ENCODE measurements around the gene VIL1. TPM values are rescaled to one million over a fixed set of nuclear protein-coding genes. Genes with fewer than 3 reads are reported as not detected.

VIL1 gene
- polyA plus RNA-seq, 1 donor from 2014 or later = not detected

DNA sequence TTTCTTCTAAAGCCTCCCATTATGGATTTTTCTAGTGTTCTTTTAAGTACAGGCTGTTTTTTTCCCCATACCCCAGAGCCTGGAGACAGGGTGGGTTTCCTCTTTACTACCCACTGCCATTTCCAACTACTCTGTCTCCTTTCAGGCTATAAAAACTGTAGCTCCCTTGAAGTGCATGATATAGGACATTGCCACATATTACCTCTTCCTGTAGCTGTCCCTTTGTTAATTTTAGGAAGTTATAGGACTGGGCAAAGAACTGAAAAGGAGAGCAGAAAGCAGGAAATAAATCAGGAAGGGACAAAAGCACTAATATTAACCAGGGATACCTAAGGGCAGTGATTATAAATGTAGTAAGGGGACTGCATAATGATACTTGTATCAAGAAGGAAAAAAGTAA is 54.1 kb downstream of the VIL1 start:
- H3K36me3 ChIP-seq (ENCODE audit: insufficient read depth, low read length) = peaks cover 4% of the 10 kb centered on the region
- H3K9me2 ChIP-seq (ENCODE audit: insufficient read depth, low read length) = no peaks in the 10 kb centered on the region
- H3K4me3 ChIP-seq (ENCODE audit: low read length) = no peak overlapping the region
- H3K27me3 ChIP-seq (ENCODE audit: insufficient read depth, low read depth, low read length) = no peaks in the 10 kb centered on the region
- no peak for TF ChIP-seq REST (IDR thresholded peaks at IDR 0.05; ENCODE audit: borderline replicate concordance)
- TF ChIP-seq TAF1 (IDR thresholded peaks at IDR 0.05; ENCODE audit: low read depth) = no peak
- no peak for TF ChIP-seq SMC3 (conservative IDR thresholded peaks at IDR 0.05; ENCODE audit: poor library complexity)
- TF ChIP-seq MXI1 (conservative IDR thresholded peaks at IDR 0.05; ENCODE audit: poor library complexity, severe bottlenecking) = no peak
- TF ChIP-seq, protein P1, sequence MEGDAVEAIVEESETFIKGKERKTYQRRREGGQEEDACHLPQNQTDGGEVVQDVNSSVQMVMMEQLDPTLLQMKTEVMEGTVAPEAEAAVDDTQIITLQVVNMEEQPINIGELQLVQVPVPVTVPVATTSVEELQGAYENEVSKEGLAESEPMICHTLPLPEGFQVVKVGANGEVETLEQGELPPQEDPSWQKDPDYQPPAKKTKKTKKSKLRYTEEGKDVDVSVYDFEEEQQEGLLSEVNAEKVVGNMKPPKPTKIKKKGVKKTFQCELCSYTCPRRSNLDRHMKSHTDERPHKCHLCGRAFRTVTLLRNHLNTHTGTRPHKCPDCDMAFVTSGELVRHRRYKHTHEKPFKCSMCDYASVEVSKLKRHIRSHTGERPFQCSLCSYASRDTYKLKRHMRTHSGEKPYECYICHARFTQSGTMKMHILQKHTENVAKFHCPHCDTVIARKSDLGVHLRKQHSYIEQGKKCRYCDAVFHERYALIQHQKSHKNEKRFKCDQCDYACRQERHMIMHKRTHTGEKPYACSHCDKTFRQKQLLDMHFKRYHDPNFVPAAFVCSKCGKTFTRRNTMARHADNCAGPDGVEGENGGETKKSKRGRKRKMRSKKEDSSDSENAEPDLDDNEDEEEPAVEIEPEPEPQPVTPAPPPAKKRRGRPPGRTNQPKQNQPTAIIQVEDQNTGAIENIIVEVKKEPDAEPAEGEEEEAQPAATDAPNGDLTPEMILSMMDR (IDR thresholded peaks at IDR 0.05; ENCODE audit: poor library complexity, severe bottlenecking) = no peak
- TF ChIP-seq EZH2 (IDR thresholded peaks at IDR 0.05; ENCODE audit: borderline replicate concordance, insufficient read depth, low read length, poor library complexity, severe bottlenecking) = no peak
- TF ChIP-seq EP300 (conservative IDR thresholded peaks at IDR 0.05; ENCODE audit: poor library complexity, severe bottlenecking) = no peak
- no peak for TF ChIP-seq POLR2AphosphoS5 (IDR thresholded peaks at IDR 0.05)
- no peak for TF ChIP-seq RAD21 (conservative IDR thresholded peaks at IDR 0.05)
- H2AFZ ChIP-seq (ENCODE audit: low read depth, low read length) = no peak overlapping the region
- H3K79me2 ChIP-seq (replicated peaks; ENCODE audit: insufficient read depth, low read length) = no peaks in the 10 kb centered on the region
- no peak overlapping the region for H3K4me2 ChIP-seq (ENCODE audit: low read length)
- no peaks in the 10 kb centered on the region for H3K9me3 ChIP-seq (ENCODE audit: low read length)
- no peaks in the 10 kb centered on the region for H4K20me1 ChIP-seq (ENCODE audit: insufficient read depth)
- no peaks in the 10 kb centered on the region for H3F3A ChIP-seq (ENCODE audit: insufficient read depth, low read length, poor library complexity, severe bottlenecking)
- H3K27ac ChIP-seq (ENCODE audit: low read length) = no peak overlapping the region
- no peak overlapping the region for H3K9ac ChIP-seq (ENCODE audit: low read length)

DNA sequence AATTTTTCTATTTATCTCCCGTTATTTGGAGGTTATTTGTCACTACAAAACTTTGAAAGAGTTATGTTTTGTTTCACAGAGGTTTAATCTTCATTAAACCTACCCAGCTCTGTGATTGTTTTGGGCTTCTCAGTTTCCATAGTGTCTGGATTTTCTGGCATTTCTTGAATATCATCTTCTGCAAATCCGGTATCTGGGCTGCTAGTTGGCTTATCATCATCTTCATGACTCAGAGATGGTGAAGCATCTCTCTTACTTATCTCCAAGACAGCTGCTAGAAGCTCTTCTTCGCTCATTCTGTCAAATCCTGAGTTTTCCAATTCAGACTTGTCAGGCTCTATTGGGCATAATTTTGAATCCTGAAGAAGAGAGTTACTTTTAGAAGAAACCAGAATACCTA is 55.6 kb downstream of the VIL1 start:
- no peak overlapping the region for H3K9ac ChIP-seq (ENCODE audit: low read length)
- no peak overlapping the region for H3K4me3 ChIP-seq (ENCODE audit: low read length)
- no peaks in the 10 kb centered on the region for H3K9me2 ChIP-seq (ENCODE audit: insufficient read depth, low read length)
- no peak for TF ChIP-seq SMC3 (conservative IDR thresholded peaks at IDR 0.05; ENCODE audit: poor library complexity)
- TF ChIP-seq EP300 (conservative IDR thresholded peaks at IDR 0.05; ENCODE audit: poor library complexity, severe bottlenecking) = no peak
- TF ChIP-seq MXI1 (conservative IDR thresholded peaks at IDR 0.05; ENCODE audit: poor library complexity, severe bottlenecking) = no peak
- TF ChIP-seq, protein P1 (IDR thresholded peaks at IDR 0.05; ENCODE audit: poor library complexity, severe bottlenecking) = no peak
- no peak for TF ChIP-seq REST (IDR thresholded peaks at IDR 0.05; ENCODE audit: borderline replicate concordance)
- TF ChIP-seq TAF1 (IDR thresholded peaks at IDR 0.05; ENCODE audit: low read depth) = no peak
- no peak for TF ChIP-seq POLR2AphosphoS5 (IDR thresholded peaks at IDR 0.05)
- TF ChIP-seq EZH2 (IDR thresholded peaks at IDR 0.05; ENCODE audit: borderline replicate concordance, insufficient read depth, low read length, poor library complexity, severe bottlenecking) = no peak
- H3K79me2 ChIP-seq (replicated peaks; ENCODE audit: insufficient read depth, low read length) = no peaks in the 10 kb centered on the region
- peaks cover 6% of the 10 kb centered on the region for H3K36me3 ChIP-seq (ENCODE audit: insufficient read depth, low read length)
- no peaks in the 10 kb centered on the region for H3F3A ChIP-seq (ENCODE audit: insufficient read depth, low read length, poor library complexity, severe bottlenecking)
- no peak overlapping the region for H3K4me2 ChIP-seq (ENCODE audit: low read length)
- H3K27ac ChIP-seq (ENCODE audit: low read length) = no peak overlapping the region
- H3K9me3 ChIP-seq (ENCODE audit: low read length) = no peaks in the 10 kb centered on the region
- no peak overlapping the region for H2AFZ ChIP-seq (ENCODE audit: low read depth, low read length)
- no peaks in the 10 kb centered on the region for H4K20me1 ChIP-seq (ENCODE audit: insufficient read depth)
- no peaks in the 10 kb centered on the region for H3K27me3 ChIP-seq (ENCODE audit: insufficient read depth, low read depth, low read length)
